HepG2 (cell line): ENCODE data around the gene CBL. TPM values are rescaled to one million over a fixed set of nuclear protein-coding genes. Genes with fewer than 3 reads are reported as not detected.

ENCODE experiments used
- CAMTA2 ChIP-seq: sonication (generic); formaldehyde crosslinking; IDR thresholded peaks from 2 replicates; pipeline ENCODE4 v1.4.0; 2020; ENCODE audit warnings: mild to moderate bottlenecking, missing genetic modification reagents, borderline replicate concordance
- IRF2 ChIP-seq: IDR thresholded peaks from 2 replicates; pipeline ENCODE4 v1.6.1; 2018; ENCODE audit warnings: missing genetic modification reagents, missing compliant biosample characterization
- KDM2A ChIP-seq: sonication (generic); formaldehyde crosslinking; IDR thresholded peaks from 2 replicates; pipeline ENCODE4 v1.4.0; 2020; ENCODE audit warnings: low read depth, missing genetic modification reagents, borderline replicate concordance
- MAF1 ChIP-seq: sonication (generic); formaldehyde crosslinking; IDR thresholded peaks from 2 replicates; pipeline ENCODE4 v1.5.0; 2020; ENCODE audit warnings: missing genetic modification reagents, borderline replicate concordance
- NKX3-1 ChIP-seq: sonication (generic); formaldehyde crosslinking; IDR thresholded peaks from 2 replicates; pipeline ENCODE4 v1.5.0; 2020; ENCODE audit warnings: missing genetic modification reagents
- RAD21 ChIP-seq: fragments of 450-650 bp; formaldehyde crosslinking; IDR thresholded peaks from 2 replicates; pipeline ENCODE4 v1.5.0; 2020; ENCODE audit warnings: mild to moderate bottlenecking
- RBM22 ChIP-seq: fragments of 200-400 bp; formaldehyde crosslinking; optimal IDR thresholded peaks from 2 replicates; pipeline ENCODE3; 2017; ENCODE audit warnings: mild to moderate bottlenecking, low read length, moderate library complexity
- SMC3 ChIP-seq: IDR thresholded peaks from 2 replicates; pipeline ENCODE4 v1.6.1; 2011; ENCODE audit warnings: low read length, improper control_type of control experiment
- TRIM24 ChIP-seq: sonication (generic); formaldehyde crosslinking; IDR thresholded peaks from 2 replicates; pipeline ENCODE4 v1.8.0; 2022; ENCODE audit warnings: mild to moderate bottlenecking, missing genetic modification reagents
- XRCC5 ChIP-seq: fragments of 200-400 bp; formaldehyde crosslinking; optimal IDR thresholded peaks from 2 replicates; pipeline ENCODE3; 2017; ENCODE audit warnings: mild to moderate bottlenecking, low read length
- ZBTB33 ChIP-seq: sonication (generic); formaldehyde crosslinking; IDR thresholded peaks from 2 replicates; pipeline ENCODE4 v1.4.0; 2020; ENCODE audit warnings: missing genetic modification reagents
- ZBTB38 ChIP-seq: sonication (generic); formaldehyde crosslinking; IDR thresholded peaks from 2 replicates; pipeline ENCODE4 v1.5.1; 2020; ENCODE audit warnings: mild to moderate bottlenecking, missing genetic modification reagents
- ZNF274 ChIP-seq: sonication (generic); formaldehyde crosslinking; IDR thresholded peaks from 2 replicates; pipeline ENCODE4 v1.5.1; 2020; ENCODE audit warnings: mild to moderate bottlenecking, missing genetic modification reagents
- ZNF670 ChIP-seq: sonication (generic); formaldehyde crosslinking; IDR thresholded peaks from 2 replicates; pipeline ENCODE4 v1.8.0; 2022; ENCODE audit warnings: mild to moderate bottlenecking, missing genetic modification reagents, borderline replicate concordance
- ZNF800 ChIP-seq: sonication (generic); formaldehyde crosslinking; IDR thresholded peaks from 2 replicates; pipeline ENCODE4 v1.4.0; 2020; ENCODE audit warnings: missing genetic modification reagents
- polyA plus RNA-seq, 8 experiments: library from polyadenylated mRNA; depleted of rRNA in 3 of 8; stranded (reverse) in 7 of 8; unstranded in 1 of 8; fragments of >200 nt; fragmentation: Illumina TruSeq in 4 of 8; extraction: Trizol in 4 of 8; gene quantifications; 2 replicates each; pipeline versions ENCODE4 v1.2.1 to v1.2.3, GENCODE V29; 2011 to 2016; ENCODE audit warnings: low read depth in 4 of 8, missing spikeins in 1 of 8, mixed read lengths in 1 of 8; ENCODE audit not compliant: insufficient read depth in 1 of 8
- total RNA-seq, 5 experiments: library from RNA; depleted of rRNA; stranded (reverse); fragments of >200 nt; fragmentation: Illumina TruSeq; extraction: Trizol; gene quantifications; 2 replicates each; pipeline ENCODE4 v1.2.3, GENCODE V29; 2016; ENCODE audit warnings: low read depth in 1 of 5
- TF ChIP-seq, protein P1 (sequence below): sonication (generic); formaldehyde crosslinking; IDR thresholded peaks from 2 replicates; pipeline ENCODE4 v1.8.0; 2022; ENCODE audit warnings: mild to moderate bottlenecking, missing genetic modification reagents, borderline replicate concordance
- TF ChIP-seq, protein P2 (sequence below): sonication (generic); formaldehyde crosslinking; IDR thresholded peaks from 2 replicates; pipeline ENCODE4 v1.4.0; 2020; ENCODE audit warnings: missing genetic modification reagents
- TF ChIP-seq, protein P3 (sequence below): sonication (generic); formaldehyde crosslinking; IDR thresholded peaks from 2 replicates; pipeline ENCODE4 v1.4.0; 2020; ENCODE audit warnings: mild to moderate bottlenecking, low read depth, missing genetic modification reagents
- TF ChIP-seq, protein P4 (sequence below): sonication (generic); formaldehyde crosslinking; IDR thresholded peaks from 2 replicates; pipeline ENCODE4 v1.8.0; 2022; ENCODE audit warnings: mild to moderate bottlenecking, missing genetic modification reagents, moderate library complexity
- TF ChIP-seq, protein P5 (sequence below): sonication (generic); IDR thresholded peaks from 2 replicates; pipeline ENCODE4 v1.6.1; 2016; ENCODE audit warnings: low read depth, borderline replicate concordance

CBL gene
- total and polyA plus RNA-seq, 2 of the 13 experiments (the other 11 are each of a cell fraction or from before 2014, with no cell fraction given): 6.6 to 7.4 TPM

- TF ChIP-seq, protein P1, sequence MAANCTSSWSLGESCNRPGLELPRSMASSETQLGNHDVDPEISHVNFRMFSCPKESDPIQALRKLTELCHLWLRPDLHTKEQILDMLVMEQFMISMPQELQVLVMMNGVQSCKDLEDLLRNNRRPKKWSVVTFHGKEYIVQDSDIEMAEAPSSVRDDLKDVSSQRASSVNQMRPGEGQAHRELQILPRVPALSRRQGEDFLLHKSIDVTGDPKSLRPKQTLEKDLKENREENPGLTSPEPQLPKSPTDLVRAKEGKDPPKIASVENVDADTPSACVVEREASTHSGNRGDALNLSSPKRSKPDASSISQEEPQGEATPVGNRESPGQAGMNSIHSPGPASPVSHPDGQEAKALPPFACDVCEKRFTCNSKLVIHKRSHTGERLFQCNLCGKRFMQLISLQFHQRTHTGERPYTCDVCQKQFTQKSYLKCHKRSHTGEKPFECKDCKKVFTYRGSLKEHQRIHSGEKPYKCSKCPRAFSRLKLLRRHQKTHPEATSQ (CRISPR knock-in tag): no peak
- TF ChIP-seq RBM22 (peak; percentile 42), ZBTB38 (CRISPR knock-in tag) (no peak), ZNF274 (CRISPR knock-in tag) (no peak), ZNF670 (no peak), MAF1 (CRISPR knock-in tag) (no peak), XRCC5 (peak; percentile 85), CAMTA2 (CRISPR knock-in tag) (no peak), TRIM24 (CRISPR knock-in tag) (no peak), SMC3 (peak; percentile 76), ZNF800 (no peak), RAD21 (CRISPR knock-in tag) (0 out of 2 replicates have a peak, but pooled peaks have one; percentile 50), KDM2A (CRISPR knock-in tag) (peak; percentile 54; the same call in 1 of the 2 replicates), IRF2 (CRISPR knock-in tag) (0 out of 2 replicates have a peak, but pooled peaks have one; percentile 35), NKX3-1 (CRISPR knock-in tag) (no peak), ZBTB33 (CRISPR knock-in tag) (peak; percentile 52; the same call in 1 of the 2 replicates)
- TF ChIP-seq, protein P2, sequence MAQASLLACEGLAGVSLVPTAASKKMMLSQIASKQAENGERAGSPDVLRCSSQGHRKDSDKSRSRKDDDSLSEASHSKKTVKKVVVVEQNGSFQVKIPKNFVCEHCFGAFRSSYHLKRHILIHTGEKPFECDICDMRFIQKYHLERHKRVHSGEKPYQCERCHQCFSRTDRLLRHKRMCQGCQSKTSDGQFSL (CRISPR knock-in tag): peak; percentile 78
- TF ChIP-seq, protein P3, sequence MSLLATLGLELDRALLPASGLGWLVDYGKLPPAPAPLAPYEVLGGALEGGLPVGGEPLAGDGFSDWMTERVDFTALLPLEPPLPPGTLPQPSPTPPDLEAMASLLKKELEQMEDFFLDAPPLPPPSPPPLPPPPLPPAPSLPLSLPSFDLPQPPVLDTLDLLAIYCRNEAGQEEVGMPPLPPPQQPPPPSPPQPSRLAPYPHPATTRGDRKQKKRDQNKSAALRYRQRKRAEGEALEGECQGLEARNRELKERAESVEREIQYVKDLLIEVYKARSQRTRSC (CRISPR knock-in tag): no peak
- TF ChIP-seq, protein P4, sequence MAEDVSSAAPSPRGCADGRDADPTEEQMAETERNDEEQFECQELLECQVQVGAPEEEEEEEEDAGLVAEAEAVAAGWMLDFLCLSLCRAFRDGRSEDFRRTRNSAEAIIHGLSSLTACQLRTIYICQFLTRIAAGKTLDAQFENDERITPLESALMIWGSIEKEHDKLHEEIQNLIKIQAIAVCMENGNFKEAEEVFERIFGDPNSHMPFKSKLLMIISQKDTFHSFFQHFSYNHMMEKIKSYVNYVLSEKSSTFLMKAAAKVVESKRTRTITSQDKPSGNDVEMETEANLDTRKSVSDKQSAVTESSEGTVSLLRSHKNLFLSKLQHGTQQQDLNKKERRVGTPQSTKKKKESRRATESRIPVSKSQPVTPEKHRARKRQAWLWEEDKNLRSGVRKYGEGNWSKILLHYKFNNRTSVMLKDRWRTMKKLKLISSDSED (CRISPR knock-in tag): no peak
- TF ChIP-seq, protein P5, sequence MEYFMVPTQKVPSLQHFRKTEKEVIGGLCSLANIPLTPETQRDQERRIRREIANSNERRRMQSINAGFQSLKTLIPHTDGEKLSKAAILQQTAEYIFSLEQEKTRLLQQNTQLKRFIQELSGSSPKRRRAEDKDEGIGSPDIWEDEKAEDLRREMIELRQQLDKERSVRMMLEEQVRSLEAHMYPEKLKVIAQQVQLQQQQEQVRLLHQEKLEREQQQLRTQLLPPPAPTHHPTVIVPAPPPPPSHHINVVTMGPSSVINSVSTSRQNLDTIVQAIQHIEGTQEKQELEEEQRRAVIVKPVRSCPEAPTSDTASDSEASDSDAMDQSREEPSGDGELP: no peak
These were observed 132.3 kb downstream of the CBL start (continued) for GRCh38 chr11:119338318-119338890.
